GM04504 (cell line): ENCODE measurements around the gene NAALADL2.

Experiments
- DNase-seq: peaks from one replicate; pipeline ENCODE4 v3.0.0-alpha.2; 2012; ENCODE audit warnings: low read depth

The NAALADL2 gene

DNA sequence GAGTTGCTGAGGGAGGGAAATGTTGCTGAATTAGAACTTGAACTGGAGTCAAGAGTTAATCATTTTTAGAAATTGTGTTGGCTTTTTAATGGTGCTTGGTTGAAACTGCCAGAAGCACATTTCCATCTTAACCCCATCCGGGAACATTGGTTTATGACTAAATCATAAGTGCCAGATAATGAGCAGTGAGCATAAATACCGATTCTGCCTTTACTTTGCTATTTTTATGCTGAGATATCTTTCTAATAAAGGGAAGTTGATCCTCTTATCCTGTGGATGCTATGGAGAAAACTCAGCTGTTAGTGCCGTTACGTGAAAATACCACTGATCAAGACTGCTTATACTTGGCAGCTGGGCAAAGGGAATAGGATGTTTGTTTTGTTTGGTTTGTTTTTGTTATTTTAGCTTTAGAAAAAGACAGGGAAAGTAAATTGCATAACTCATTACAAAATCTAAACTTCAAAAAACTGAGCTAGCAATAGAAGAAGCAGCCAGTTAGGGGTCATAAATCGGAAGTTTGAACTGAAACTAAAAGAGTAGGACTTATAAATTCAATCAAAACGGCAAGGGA lies 813.1 kb downstream of the NAALADL2 start:
- DNase-seq: peak; percentile 16

DNA sequence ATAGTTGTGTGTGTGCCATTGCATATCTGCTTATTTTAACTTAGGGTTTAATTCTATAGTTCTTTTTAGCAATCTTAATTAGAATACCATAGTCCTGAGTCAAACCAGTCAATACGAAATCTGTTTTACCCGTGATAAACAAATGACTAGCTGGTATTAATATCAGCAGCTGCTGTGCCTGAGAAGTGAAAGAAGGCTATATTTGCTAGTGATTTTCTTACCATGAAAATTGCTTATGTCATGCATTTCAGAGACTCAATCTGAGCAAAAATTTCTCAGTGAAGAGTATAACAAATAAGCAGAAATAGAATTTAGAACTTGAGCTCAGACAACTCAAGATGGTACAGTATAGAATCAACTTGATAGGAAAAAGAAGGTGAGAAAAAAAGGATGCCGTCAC lies 820.4 kb downstream of the NAALADL2 start:
- DNase-seq: no peak

DNA sequence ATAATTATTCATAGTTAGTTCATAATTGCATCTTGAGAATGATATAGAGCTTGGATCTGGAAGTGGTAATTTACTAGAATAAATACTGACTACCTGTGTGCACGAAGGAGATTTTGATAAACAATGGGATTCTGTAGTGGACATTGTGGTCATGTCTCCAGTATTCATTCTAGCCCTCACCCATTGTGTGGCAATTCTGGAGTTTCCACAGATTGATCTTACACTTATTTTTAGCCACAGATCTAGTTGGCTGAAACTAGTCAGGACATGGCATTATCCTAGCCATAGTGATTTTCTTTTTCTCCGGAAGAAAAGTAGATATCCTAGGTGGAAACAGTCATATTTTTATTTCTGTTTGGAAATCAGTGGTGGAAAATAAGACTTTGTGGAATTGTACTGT lies 833.1 kb downstream of the NAALADL2 start:
- DNase-seq: no peak

DNA sequence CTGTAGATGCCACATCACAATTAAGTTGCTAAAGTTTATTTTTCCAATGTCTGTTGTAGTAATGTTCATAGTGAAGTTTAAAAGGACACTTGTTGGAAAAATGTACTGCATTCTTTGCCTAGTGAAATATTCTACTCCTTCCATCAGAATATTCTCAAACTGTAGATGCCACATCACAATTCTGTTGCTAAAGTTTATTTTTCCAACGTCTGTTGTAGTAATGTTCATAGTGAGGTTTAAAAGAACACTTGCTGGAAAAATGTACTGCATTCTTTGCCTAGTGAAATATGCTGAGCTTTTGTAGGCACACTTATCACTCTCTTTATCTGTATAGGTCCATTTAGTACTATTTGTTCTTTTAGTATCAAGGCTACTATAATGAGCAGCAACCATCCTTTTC lies 836.1 kb downstream of the NAALADL2 start:
- no peak for DNase-seq

DNA sequence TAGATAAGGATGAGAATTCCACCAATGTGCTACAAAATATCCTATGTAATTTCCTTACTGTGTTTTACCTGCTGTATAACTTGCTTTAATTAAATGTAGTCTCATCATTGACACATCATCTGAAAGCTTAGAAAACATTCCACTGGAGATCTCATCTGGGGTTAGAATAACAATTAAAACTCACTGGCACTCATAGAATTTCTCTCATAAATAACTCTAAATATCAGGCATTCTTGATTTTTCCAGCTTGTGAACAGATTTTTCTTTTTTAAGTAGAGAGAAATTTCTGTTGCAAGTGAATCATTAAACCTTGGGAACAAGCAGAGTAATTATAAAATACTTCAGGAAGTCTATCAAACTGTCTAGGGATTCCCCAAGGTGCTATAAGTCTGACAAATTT lies 843.8 kb downstream of the NAALADL2 start:
- no peak for DNase-seq

DNA sequence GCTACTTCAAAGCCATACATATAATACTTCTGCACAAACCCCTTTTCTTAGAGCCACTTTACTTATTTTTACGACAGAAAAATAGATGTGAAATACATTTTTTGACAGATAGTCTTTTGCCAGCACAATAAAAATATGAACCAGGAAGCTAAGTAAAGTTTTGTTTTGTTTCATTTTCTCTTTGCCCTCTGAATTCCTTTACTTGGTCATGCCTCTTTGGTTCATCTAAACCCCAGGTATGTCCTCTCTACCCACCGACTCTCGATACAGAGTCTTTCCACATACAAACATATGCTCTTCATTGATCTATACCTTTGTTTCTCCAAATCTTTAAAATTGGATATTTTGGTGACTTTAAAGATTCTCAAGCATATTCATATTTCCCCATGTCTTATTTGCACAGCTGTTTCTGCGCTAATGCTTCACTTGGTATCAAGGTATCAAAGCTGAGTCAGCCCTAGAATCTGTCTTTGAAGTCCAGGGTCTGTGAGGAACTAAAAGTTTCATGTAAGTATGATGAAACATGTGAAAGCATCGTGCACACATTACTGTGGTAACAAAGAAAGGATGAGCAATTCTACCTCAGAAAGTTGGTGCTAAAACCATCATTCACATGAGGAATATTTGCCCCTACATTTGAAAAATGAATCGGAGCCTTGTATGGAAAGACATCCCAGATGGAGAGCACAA lies 845.4 kb downstream of the NAALADL2 start:
- DNase-seq: no peak

DNA sequence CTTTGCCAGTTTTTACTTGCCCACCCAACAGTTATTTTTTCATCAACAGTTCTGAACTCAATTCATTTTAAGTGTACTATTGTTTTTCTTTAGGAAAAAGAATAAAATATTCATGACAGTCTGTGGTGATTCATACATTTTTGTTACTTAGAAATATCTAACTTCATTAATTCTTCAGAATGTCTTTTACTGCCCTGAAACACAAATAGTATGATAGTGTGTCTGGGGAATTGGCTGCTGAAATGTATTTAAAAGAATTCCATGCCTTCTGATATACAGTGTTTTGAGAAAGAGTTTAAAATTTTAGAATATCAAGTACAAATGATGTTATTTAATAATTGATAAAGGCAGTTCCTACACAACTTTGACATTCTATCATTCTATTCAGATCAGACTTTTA lies 854.1 kb downstream of the NAALADL2 start:
- DNase-seq: no peak

DNA sequence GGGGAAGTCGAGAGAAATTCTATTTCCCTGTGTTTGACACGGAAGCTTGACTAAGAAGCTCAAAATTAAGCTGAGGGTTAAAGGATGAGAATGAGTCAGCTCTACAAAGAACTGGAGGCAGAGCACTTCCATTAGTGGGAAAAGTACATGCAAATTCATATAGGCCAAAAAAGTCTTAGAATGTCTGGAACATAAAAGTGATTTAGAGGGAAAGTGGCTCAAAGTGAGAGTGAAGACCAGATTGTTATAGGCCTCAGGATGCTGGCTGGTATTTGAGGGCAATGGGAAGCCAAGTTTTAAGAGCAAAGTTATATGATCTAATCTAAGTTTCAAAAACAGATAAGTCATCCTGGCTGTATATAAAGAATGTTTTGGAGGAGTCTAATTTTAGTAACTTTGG lies 857.3 kb downstream of the NAALADL2 start:
- DNase-seq: no peak

DNA sequence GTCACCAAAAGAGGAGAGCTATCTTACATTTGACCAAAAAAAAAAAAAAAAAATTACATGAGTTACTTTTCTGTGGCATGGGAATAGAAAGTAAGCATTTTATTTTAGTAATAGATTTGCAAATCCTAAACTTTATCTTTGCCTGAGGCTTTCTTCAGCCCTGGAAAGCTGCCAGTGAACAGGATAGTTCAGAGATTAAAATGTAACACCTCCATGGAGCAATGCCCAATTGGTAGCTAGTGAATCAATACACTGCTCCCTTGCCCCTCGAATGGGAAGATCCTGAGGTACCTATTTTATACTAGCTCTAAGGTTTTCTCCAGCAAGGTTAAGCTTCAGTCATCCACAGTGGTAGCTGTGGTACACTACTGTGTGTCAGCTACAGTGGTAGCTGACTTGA lies 867.1 kb downstream of the NAALADL2 start:
- no peak for DNase-seq

DNA sequence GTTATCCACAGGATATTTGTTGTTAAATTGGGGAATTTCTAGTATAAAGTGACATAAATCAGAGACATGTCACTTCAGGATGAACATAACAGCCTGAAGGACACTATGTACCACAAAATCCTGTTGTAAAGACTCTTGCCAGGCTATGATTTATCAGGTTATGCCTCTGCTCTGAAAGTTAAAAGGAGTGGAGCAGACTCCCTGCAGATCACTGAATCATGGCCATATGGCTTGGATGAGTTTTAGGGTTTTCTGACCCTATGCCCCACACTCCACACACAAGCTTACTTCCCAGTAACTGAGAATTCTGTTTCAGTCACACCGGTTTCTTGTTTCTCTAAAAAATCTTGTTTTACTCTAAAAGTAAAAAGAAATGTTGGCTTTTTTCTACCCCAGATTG lies 869.4 kb downstream of the NAALADL2 start:
- no peak for DNase-seq

DNA sequence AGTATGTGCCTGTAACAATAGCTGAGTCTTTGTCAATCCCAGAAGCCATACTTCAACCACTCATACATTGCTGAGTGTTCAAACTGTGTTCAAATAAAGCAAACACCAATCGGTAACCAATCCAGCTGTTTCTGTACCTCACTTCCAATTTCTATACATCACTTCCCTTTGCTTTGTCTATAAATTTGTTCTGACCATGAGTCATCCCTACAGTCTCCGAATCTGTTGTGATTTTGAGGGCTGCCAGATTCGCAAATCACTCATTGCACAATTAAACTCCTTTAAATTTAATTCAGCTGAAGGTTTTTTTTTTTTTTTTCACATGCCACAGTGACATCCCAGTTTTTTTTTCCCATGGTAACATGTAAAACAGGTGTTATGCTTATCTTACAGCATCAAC lies 870.3 kb downstream of the NAALADL2 start:
- DNase-seq: no peak

DNA sequence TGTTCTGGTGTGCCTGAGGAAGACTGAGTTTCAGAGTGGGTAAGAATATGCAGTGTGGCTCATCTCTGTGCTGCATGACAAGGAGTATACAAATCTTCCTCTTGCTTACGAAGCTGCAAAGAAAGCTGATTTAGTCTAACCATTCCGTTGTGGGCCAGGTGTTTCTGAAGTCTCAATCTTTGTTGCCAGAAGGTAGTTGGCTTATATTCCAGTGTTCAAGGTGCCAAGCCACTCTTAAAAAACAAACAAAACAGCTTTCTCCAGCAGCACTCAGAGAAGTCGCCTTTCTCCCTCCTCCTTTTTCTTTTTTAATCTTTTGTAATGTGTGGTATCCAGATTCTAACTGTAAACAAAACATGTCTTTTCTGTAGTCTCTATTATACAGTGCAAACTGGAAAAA lies 872.4 kb downstream of the NAALADL2 start:
- DNase-seq: no peak

DNA sequence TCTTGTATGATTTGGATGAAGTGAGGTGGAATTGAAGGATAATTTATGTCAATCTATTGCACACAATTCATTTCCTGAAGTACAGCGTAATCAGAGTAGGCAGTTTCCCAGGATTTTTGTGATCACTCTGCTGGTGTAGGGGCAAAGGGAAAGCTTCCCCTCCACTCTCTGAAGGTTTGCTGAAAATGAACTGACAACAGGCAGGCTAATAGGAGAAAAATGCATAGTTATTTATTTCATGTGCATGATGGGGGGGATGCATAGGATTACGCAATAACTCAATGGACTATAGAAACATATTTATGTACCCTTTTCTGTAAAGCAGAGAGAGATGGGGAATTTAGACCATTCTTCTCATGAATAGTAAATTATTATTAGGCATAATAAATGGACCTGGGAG lies 872.9 kb downstream of the NAALADL2 start:
- no peak for DNase-seq

DNA sequence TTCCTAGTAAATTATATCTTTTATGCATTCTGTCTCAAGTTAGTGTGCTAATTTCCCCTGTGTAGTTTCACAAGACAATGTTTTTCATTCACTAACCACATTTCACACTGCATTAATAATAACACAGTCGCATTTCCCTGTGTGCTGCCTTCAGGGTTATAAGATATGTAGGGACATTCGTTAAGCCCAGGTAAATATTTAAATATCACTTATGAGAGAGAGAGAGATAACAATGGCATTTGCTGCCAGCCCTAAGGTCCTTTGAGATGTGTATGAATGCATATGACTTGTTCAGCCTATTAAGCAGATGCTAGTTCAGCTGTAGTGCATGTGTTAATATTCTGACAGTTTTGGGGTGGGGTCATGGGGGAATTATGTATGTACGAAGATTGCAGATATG lies 876.7 kb downstream of the NAALADL2 start:
- no peak for DNase-seq

DNA sequence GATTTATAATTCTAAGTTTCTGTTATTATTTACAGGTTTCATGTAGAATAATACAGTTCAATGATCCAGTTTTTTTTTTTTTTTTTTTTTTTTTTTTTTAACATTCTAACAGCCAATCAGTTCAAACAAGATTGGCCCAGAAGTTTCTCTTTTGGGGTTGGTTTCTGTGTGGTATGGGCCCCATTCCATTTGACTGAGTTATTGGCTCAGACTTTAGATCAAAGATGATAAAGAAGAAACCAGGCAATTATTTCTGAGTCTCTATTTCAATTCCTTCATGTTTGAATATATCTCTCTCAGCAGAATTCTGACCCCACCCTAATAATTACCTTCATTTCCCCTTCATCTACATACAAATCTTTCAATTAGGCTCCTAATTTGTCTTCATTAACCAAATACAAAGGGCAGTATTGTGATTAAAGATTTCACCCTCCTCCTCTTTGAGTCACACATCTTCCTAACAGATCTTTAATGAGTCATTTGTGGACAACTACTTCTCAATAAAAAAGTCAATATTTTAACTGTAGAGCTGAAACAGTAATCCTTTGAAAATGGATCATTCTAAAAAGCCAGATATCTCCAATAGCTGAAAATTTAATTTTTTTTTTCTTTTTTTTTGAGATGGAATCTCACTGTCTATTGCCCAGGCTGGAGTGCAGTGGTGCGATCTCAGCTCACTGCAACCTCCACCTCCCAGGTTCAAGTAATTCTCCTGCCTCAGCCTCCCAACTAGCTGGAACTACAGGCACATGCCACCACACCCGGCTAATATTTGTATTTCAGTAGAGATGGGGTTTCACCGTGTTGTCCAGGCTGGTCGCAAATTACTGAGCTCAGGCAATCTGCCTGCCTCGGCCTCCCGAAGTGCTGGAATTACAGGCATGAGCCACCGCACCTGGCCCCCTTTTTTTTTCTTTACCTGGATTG lies 878.8 kb downstream of the NAALADL2 start:
- no peak for DNase-seq

DNA sequence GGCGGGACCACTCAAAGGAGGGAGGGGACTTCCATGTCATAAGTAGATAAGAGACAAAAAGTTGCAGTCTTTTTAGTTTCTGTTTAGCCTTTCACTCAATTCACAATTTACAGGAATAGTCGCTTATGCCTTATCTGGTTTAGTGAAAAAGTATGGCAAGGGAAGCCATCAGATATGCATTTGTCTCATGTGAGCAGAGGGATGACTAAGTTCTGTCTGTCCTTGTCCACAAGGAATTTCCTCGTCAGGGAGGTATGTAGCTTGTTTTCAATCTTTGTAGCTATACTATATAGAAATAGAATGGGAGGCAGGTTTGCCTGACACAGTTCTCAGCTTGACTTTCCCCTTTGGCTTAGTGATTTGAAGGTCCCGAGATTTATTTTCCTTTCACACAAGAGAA lies 882.8 kb downstream of the NAALADL2 start:
- DNase-seq: no peak

DNA sequence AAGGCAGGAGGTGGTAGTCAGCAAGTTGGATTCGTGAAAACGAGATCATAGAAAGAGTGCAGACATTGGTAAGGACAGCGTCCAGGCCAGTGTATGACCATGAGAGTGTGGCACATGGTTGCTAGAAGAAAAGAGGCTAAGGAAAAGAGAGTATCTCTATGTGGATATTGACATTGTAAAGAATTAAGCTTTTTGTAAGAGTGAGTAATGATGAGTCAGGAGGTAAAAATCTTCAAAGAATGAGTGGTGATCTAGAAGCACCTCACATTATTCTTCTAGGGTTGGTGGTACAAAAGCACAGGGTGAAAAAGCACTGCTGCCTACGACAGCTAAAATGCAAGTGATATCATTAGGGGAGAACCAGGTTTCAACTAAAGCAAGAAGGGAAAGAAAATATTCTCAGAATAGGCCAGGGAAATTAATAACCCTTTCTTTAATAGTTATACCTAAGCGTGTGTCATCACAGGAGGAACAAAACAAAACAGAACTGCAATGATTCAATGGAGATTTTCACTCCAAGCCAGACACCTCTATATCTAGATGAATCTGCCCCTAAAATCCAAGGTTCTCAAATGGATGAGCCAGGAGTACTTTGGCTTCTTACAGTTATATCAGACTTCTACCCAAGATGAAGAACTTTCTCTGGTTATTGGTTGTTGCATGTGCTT lies 884.7 kb downstream of the NAALADL2 start:
- DNase-seq: no peak

DNA sequence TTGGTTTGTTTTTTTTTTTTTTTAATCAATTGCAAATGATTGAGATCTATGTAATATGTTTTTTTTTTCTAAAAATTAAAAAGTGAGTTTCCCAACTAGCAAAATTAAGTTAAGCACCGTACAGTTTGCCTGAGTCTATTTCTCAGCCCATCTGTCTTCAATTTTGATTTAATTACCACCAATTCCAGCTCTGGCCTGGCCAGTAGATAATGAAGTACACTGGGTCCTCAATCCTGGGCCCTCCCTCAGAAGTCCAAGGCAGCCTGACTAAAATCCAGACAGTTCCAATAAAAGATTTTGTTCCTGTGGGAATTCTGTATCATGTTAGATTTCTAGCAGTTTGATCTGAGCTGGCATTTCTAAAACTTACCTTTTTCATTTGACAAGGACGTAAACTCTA lies 887.2 kb downstream of the NAALADL2 start:
- no peak for DNase-seq

DNA sequence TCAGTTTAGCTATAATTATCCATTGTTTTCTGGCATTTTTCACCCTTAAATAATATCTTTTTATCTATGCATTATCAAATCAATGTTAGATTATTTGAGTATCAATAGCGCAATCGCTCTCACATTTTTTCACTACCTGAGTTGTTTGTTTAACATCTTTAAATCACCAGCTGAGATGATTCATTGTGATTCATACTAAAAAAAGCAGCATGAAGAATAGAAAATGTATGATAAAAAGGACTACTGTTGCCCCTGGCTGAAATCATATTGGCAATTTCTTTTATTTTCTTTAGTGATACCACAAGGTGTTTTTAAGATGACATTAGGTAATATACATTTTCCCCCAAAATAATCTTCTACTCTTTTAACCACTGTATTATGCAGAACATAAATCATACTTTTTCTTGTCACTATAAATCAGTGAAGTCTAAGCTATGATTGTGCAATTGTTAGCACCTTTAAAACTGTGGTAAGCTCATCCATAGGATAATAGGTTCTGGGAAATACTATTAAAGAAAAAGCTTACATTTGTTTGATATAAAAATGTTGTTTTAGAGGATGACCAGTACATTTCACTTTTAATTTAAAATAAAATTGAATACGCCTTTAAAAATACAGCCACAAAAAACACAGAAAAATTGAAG lies 889.1 kb downstream of the NAALADL2 start:
- no peak for DNase-seq

DNA sequence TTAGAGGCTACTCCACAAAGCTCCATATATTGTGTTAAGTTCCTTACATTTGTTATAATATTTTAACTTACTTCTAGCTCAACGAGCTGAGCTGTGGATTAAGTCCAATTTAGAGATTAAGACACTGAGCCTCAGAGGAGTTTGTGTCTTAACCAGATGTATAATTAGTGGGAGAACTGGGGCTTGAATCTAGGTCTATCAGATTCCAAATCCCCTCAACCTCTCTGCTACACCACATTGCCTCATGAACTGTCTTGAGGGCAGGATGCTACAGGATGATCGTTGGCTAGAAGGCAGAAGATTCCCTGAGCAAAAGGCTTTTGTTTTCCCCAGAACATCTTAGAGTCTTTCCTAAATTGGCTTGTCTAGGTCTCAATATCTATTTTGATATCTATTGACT lies 890.8 kb downstream of the NAALADL2 start:
- no peak for DNase-seq

DNA sequence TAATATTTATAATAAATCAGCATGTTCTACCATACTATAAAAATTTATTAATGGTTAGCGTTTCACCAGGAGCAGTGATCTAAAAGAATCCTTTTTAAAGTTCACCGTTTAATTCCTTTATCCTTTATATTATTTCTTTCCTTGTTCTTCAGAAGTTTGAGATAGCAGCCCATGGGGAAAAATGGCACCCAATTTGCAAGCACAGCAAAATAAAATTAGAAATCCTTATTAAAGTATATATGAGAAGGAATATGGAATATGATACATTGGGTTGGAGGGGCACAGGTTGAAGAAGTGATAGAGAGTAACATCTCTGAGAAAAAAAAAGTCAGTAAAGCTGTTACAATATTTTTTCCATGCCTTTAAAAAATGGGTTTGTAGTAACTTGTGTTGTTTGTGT lies 892.0 kb downstream of the NAALADL2 start:
- no peak for DNase-seq

DNA sequence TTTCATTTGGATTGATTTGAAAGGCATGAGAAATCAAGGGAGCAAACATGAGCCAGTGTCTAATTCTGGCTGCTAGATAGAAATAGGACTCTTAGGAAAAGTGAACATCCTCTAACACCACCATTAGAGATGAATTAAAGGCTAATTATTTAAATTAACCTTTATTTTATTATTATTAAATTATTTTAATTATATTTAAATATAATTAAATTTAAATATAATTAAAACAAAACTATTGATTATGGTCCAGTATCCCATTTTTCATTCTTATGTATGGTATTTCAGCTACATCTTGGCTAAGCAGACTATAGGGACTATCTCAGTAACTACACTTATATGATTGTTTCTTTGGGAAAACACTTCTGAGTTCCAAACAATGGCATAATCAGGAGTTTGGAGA lies 904.8 kb downstream of the NAALADL2 start:
- no peak for DNase-seq
